Esophagus squamous epithelium (tissue), 5 donors: Measurements from ENCODE around the gene MEF2D. TPM values are rescaled to one million over a fixed set of nuclear protein-coding genes. Genes with fewer than 3 reads are reported as not detected.

Source experiments
- DNase-seq: peaks from one replicate; lab custom pipeline; 2025; lab: John Stamatoyannopoulos, UW
- H3K27ac ChIP-seq, 4 donors: fragments of 200-600 bp; sonication (generic); one replicate each; pipeline ENCODE4 v1.5.1; 2016 to 2019; ENCODE audit warnings: mild to moderate bottlenecking in 1 of 4
- H3K27me3 ChIP-seq, 4 donors: fragments of 200-600 bp; sonication (generic); 1 replicate in 3 of 4; 2 replicates in 1 of 4; pipeline versions ENCODE4 v1.5.1 to v1.6.0; 2017 to 2021; ENCODE audit warnings: antibody characterized with exemption in 1 of 4
- H3K36me3 ChIP-seq, 3 donors: fragments of 200-600 bp; sonication (generic); one replicate each; pipeline ENCODE4 v1.5.1; 2016 to 2019
- H3K4me1 ChIP-seq, 3 donors: fragments of 200-600 bp; sonication (generic); one replicate each; pipeline ENCODE4 v1.5.1; 2017 to 2019
- H3K4me3 ChIP-seq, 4 donors: fragments of 200-600 bp; sonication (generic); 1 replicate in 3 of 4; 2 replicates in 1 of 4; pipeline ENCODE4 v1.5.1; 2016 to 2019; ENCODE audit warnings: mild to moderate bottlenecking in 2 of 4, moderate library complexity in 1 of 4
- H3K9me3 ChIP-seq, 3 donors: fragments of 200-600 bp; sonication (generic); one replicate each; pipeline ENCODE4 v1.5.1; 2016 to 2019
- CTCF ChIP-seq, 6 experiments: fragments of 450-650 bp in 4 of 6; fragments of 200-600 bp in 2 of 6; sonication (generic) in 2 of 6; IDR thresholded peaks; one replicate each; pipeline ENCODE4 v1.5.1; 2016 to 2019; ENCODE audit warnings: antibody characterized with exemption in 6 of 6, mild to moderate bottlenecking in 4 of 6, moderate library complexity in 4 of 6
- POLR2A ChIP-seq, 4 donors: fragments of 450-650 bp; IDR thresholded peaks; one replicate each; pipeline ENCODE4 v1.6.1; 2017; ENCODE audit warnings: antibody characterized with exemption in 4 of 4, mild to moderate bottlenecking in 4 of 4, moderate library complexity in 3 of 4
- WGBS, 2 donors: methylation state at CpG; one replicate each; pipeline ENCODE4 v1.1.5; 2018; 5-methylcytosine and 5-hydroxymethylcytosine counted together
- intact Hi-C: fragments of 100-400 bp; cut with DNase I; formaldehyde crosslinking; loops from one replicate; pipeline ENCODE4 v1.15.0; 2022
- total RNA-seq, 4 donors: library from RNA; depleted of rRNA; stranded (reverse); fragments of >200 nt; gene quantifications; one replicate each; pipeline ENCODE4 v1.1.0, GENCODE V29; 2016
- donor health status: DM: yes; HTN: yes; CAD: no.

MEF2D gene
- total RNA-seq, 4 donors from 2014 or later, result 9.1 to 30.1 (median 12.1) TPM

GRCh38 chr1:156504821-156505678, 4.5 kb upstream of the MEF2D start:
- intact Hi-C loops, result no loop called here
- peak overlapping the region; percentile 99 to 100 (median 100) for H3K27ac ChIP-seq

GRCh38 chr1:156504438-156504813, 3.9 kb upstream of the MEF2D start:
- H3K9me3 ChIP-seq, result no peaks in the 10 kb centered on the region
- peaks cover 40 to 72% (median 59%) of the 10 kb centered on the region in 3 donors for H3K4me1 ChIP-seq
- 30 to 34% methylated on average over 5 of the region's 5 CpGs for WGBS, 2 donors
- TF ChIP-seq POLR2A (IDR thresholded peaks at IDR 0.05) (no peak), CTCF (IDR thresholded peaks at IDR 0.05) (no peak)
- H3K27ac ChIP-seq, result peak overlapping the region; percentile 99 to 100 (median 100)
- no peak for DNase-seq
- no peaks in the 10 kb centered on the region for H3K36me3 ChIP-seq
- intact Hi-C loops, result no loop called here
- peak overlapping the region in 3 of 4 donors; percentile 34 to 61 (median 38) for H3K4me3 ChIP-seq
- no peaks in the 10 kb centered on the region for H3K27me3 ChIP-seq

More at GRCh38 chr1:156504821-156505678, 4.5 kb upstream of the MEF2D start:
- TF ChIP-seq POLR2A (IDR thresholded peaks at IDR 0.05), result peak in 3 of 4 donors; percentile 39 to 82 (median 72)
- no peak for TF ChIP-seq CTCF (IDR thresholded peaks at IDR 0.05)
- DNase-seq, result peak; percentile 96
- Histone ChIP-seq H3K27me3 (no peaks in the 10 kb centered on the region), H3K9me3 (no peaks in the 10 kb centered on the region), H3K4me1 (peaks cover 40 to 76% (median 64%) of the 10 kb centered on the region in 3 donors), H3K36me3 (no peaks in the 10 kb centered on the region), H3K4me3 (peak overlapping the region; percentile 15 to 61 (median 36))
- WGBS, 2 donors, result 5% methylated on average over 28 to 32 of the region's 45 CpGs

GRCh38 chr1:156503698-156504437, 3.3 kb upstream of the MEF2D start:
- WGBS, 2 donors, result 51 to 55% methylated on average over 5 of the region's 5 CpGs
- no peak for DNase-seq
- TF ChIP-seq CTCF (IDR thresholded peaks at IDR 0.05) (no peak), POLR2A (IDR thresholded peaks at IDR 0.05) (no peak)

GRCh38 chr1:156502894-156503697, 2.5 kb upstream of the MEF2D start:
- 8 to 22% methylated on average over 7 to 10 of the region's 12 CpGs for WGBS, 2 donors
- intact Hi-C loops, result no loop called here
- peak overlapping the region; percentile 99 to 100 (median 100) for H3K27ac ChIP-seq
- no peaks in the 10 kb centered on the region for H3K9me3 ChIP-seq
- TF ChIP-seq CTCF (IDR thresholded peaks at IDR 0.05), result no peak
- peak in 2 of 4 donors; percentile 41 to 59 for TF ChIP-seq POLR2A (IDR thresholded peaks at IDR 0.05)
- H3K4me3 ChIP-seq, result peak overlapping the region in 3 of 4 donors; percentile 17 to 55 (median 21)
- no peaks in the 10 kb centered on the region for H3K36me3 ChIP-seq
- H3K4me1 ChIP-seq, result peaks cover 50 to 72% (median 59%) of the 10 kb centered on the region in 3 donors
- H3K27me3 ChIP-seq, result no peaks in the 10 kb centered on the region
- no peak for DNase-seq

More at GRCh38 chr1:156503698-156504437, 3.3 kb upstream of the MEF2D start:
- H3K36me3 ChIP-seq, result no peaks in the 10 kb centered on the region
- peaks cover 44 to 72% (median 58%) of the 10 kb centered on the region in 3 donors for H3K4me1 ChIP-seq
- intact Hi-C loops, result no loop called here
- peak overlapping the region; percentile 99 to 100 (median 100) for H3K27ac ChIP-seq
- H3K9me3 ChIP-seq, result no peaks in the 10 kb centered on the region
- H3K27me3 ChIP-seq, result no peaks in the 10 kb centered on the region
- peak overlapping the region in 1 of 4 donors; percentile 55 for H3K4me3 ChIP-seq
